AG10803 (cell line): ENCODE data around the gene SLC36A4.
A peak's percentile ranks its signal among the peaks of the same experiment; 100 is the strongest.
"Not testable (repeated sequence)": the region's sequence is repeated elsewhere in the genome, so short reads cannot be mapped to it uniquely, and the experiment has no call there.

ENCODE experiments used
- DNase-seq: peaks from one replicate; pipeline ENCODE4 v3.0.0; 2010; ENCODE audit warnings: low read depth
- H3K4me3 ChIP-seq: 2 replicates; pipeline ENCODE4 v1.5.1; 2011; ENCODE audit warnings: mild to moderate bottlenecking, low read length, control low read depth
- CTCF ChIP-seq: conservative IDR thresholded peaks from 2 replicates; pipeline ENCODE4 v1.5.1; 2011; ENCODE audit warnings: mild to moderate bottlenecking, low read length, control low read depth, inconsistent platforms

The SLC36A4 gene

DNA sequence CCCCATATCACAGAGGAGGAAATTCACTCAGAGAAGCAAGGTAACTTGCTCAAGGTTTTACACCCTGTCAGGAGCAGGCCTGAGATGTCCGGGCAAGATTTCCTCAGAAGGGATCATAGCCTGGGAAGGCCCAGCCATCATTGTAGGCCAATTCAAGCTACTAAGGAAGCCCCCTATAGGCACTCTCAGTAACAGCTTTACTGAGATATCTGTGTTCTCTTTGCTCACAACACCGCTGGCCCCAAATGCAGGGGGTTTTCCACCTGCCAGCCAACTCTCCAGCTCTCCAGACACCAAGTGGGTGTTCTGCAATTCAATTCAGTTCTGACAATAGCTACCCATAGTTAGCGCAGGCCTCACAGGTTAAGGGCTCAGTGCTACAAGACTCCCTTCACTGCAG is 84.0 kb downstream of the SLC36A4 start:
- DNase-seq, result no peak
- no peak overlapping the region for H3K4me3 ChIP-seq
- no peak for TF ChIP-seq CTCF

- DNase-seq, result not testable (repeated sequence)
Observed at GRCh38 chr11:93111147-93111546, 86.6 kb downstream of the SLC36A4 start.

DNA sequence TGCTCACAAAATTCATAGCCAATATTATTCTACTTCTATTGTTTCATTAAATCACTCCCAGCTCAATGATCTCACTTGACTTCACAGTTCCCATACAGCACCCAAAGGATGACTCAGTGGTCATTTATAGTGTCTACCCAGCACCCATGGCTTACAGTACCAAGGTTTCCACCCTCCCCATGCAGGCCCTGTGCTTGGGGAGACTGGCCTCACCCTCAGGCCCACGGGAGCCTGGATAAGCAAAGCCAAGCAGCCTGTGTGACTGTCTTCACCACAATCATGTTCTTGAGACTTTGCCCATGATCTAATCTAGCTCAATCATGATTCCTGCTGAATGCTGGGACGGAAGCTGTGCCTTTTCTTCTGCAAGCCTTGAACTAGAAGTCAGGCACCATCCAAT is 97.6 kb downstream of the SLC36A4 start:
- H3K4me3 ChIP-seq, result no peak overlapping the region
- TF ChIP-seq CTCF, result no peak
- peak; percentile 18 for DNase-seq

More at GRCh38 chr11:93111147-93111546, 86.6 kb downstream of the SLC36A4 start:
- H3K4me3 ChIP-seq, result not testable (repeated sequence)

DNA sequence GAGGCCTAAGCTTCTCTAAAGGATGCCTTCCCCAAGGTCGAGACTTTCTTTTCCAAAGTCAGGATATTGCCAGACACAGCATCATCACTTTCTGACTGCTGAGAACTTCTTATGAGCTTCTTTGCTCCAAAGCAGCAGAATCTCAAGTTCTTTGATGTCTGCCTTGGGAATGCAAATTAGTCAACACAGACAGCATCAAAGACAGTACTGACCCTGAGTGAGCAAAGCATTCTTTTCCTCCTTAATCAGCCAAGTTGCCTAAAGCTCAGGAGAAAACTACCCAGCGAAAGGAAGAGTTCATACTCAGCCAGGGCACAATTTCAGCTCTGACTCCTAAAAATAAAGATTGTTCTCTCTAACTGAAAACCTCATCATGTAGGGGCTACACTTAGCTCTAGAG is 98.0 kb downstream of the SLC36A4 start:
- DNase-seq, result peak; percentile 46
- TF ChIP-seq CTCF, result no peak
- H3K4me3 ChIP-seq, result no peak overlapping the region
